ENCODE results near the gene PRDX6. TPM values are rescaled to one million over a fixed set of nuclear protein-coding genes. Genes with fewer than 3 reads are reported as not detected.
"Not testable (repeated sequence)": the region's sequence is repeated elsewhere in the genome, so short reads cannot be mapped to it uniquely, and the experiment has no call there.

The PRDX6 gene
- total RNA-seq, 4 donors from 2014 or later, result 150 to 540 (median 469) TPM

GRCh38 chr1:173469656-173470055 is 7.5 kb upstream of the PRDX6 start:
- Histone ChIP-seq H3K27ac (no peak overlapping the region), H3K27me3 (no peaks in the 10 kb centered on the region), H3K9me3 (peaks cover 7 to 15% of the 10 kb centered on the region in 2 donors), H3K36me3 (no peaks in the 10 kb centered on the region), H3K4me3 (no peak overlapping the region), H3K4me1 (peaks cover 7 to 18% (median 15%) of the 10 kb centered on the region in 4 donors)
- in situ Hi-C loops (cut with MboI; ENCODE audit: low pct_ligation_motif_present in 1 of 4, low pct_unique_long_range_greater_than_20kb in 1 of 4, low sequenced_read_pairs in 3 of 4) (no loop called here), intact Hi-C loops (cut with DNase I; ENCODE audit: low total_unique reads) (no loop called here)
- WGBS, 2 donors (ENCODE audit: low coverage in 1 of 2), result 78 to 86% methylated on average over 2 to 3 of the region's 3 CpGs
- DNase-seq, result peak; percentile 29
- TF ChIP-seq CTCF (IDR thresholded peaks at IDR 0.05) (no peak), POLR2AphosphoS5 (IDR thresholded peaks at IDR 0.05) (no peak), EP300 (IDR thresholded peaks at IDR 0.05; ENCODE audit: low read depth) (no peak), POLR2A (IDR thresholded peaks at IDR 0.05) (no peak)

DNA sequence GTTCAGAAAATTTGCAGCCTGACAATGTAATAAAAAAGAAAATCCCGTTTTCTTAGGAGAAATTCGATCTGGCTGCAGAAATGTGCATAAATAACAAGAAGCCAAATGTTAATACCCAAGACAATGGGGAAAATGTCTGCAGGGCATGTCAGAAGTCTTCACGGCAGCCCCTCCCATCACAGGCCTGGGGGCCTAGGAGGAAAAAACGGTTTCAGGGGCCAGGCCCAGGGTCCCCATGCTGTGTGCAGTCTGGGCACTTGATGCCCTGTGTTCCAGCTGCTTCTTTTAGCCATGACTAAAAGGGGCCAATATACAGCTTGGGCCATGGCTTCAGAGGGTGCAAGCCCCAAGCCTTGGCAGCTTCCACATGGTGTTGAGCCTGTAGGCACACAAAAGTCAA is 6.5 kb upstream of the PRDX6 start:
- H3K4me1 ChIP-seq, result peaks cover 11 to 27% (median 24%) of the 10 kb centered on the region in 4 donors
- intact Hi-C loops (cut with DNase I; ENCODE audit: low total_unique reads), result no loop called here
- no peaks in the 10 kb centered on the region for H3K27me3 ChIP-seq
- H3K9me3 ChIP-seq, result peaks cover 7 to 13% of the 10 kb centered on the region in 2 donors
- H3K27ac ChIP-seq, result no peak overlapping the region
- WGBS, 2 donors (ENCODE audit: low coverage in 1 of 2), result 89 to 96% methylated on average over 4 of the region's 4 CpGs
- H3K36me3 ChIP-seq, result no peaks in the 10 kb centered on the region
- no peak for DNase-seq
- TF ChIP-seq POLR2A (IDR thresholded peaks at IDR 0.05) (no peak), CTCF (IDR thresholded peaks at IDR 0.05) (no peak), POLR2AphosphoS5 (IDR thresholded peaks at IDR 0.05) (no peak), EP300 (IDR thresholded peaks at IDR 0.05; ENCODE audit: low read depth) (no peak)
- H3K4me3 ChIP-seq, result no peak overlapping the region
- in situ Hi-C loops (cut with MboI; ENCODE audit: low pct_ligation_motif_present in 1 of 4, low pct_unique_long_range_greater_than_20kb in 1 of 4, low sequenced_read_pairs in 3 of 4), result no loop called here

GRCh38 chr1:173473599-173474011 is 3.5 kb upstream of the PRDX6 start:
- 65 to 69% methylated on average over 2 of the region's 2 CpGs for WGBS, 2 donors (ENCODE audit: low coverage in 1 of 2)
- in situ Hi-C loops (cut with MboI; ENCODE audit: low pct_ligation_motif_present in 1 of 4, low pct_unique_long_range_greater_than_20kb in 1 of 4, low sequenced_read_pairs in 3 of 4), result no loop called here
- Histone ChIP-seq H3K27ac (peak overlapping the region in 3 of 4 donors; percentile 98 to 99 (median 98)), H3K36me3 (no peaks in the 10 kb centered on the region), H3K4me3 (no peak overlapping the region), H3K9me3 (peaks cover 7% of the 10 kb centered on the region in 2 donors), H3K4me1 (peaks cover 18 to 44% (median 39%) of the 10 kb centered on the region in 4 donors), H3K27me3 (no peaks in the 10 kb centered on the region)
- intact Hi-C loops (cut with DNase I; ENCODE audit: low total_unique reads), result no loop called here
- TF ChIP-seq EP300 (IDR thresholded peaks at IDR 0.05; ENCODE audit: low read depth) (no peak), CTCF (IDR thresholded peaks at IDR 0.05) (no peak), POLR2A (IDR thresholded peaks at IDR 0.05) (no peak), POLR2AphosphoS5 (IDR thresholded peaks at IDR 0.05) (no peak)
- no peak for DNase-seq

GRCh38 chr1:173474097-173474779 is 2.9 kb upstream of the PRDX6 start:
- WGBS, 2 donors (ENCODE audit: low coverage in 1 of 2), result 61 to 67% methylated on average over 1 to 5 of the region's 5 CpGs
- in situ Hi-C loops (cut with MboI; ENCODE audit: low pct_ligation_motif_present in 1 of 4, low pct_unique_long_range_greater_than_20kb in 1 of 4, low sequenced_read_pairs in 3 of 4), result no loop called here
- no peak for TF ChIP-seq POLR2AphosphoS5 (IDR thresholded peaks at IDR 0.05)
- no peak for TF ChIP-seq CTCF (IDR thresholded peaks at IDR 0.05)
- no peak for TF ChIP-seq EP300 (IDR thresholded peaks at IDR 0.05; ENCODE audit: low read depth)
- no peak for TF ChIP-seq POLR2A (IDR thresholded peaks at IDR 0.05)

DNA sequence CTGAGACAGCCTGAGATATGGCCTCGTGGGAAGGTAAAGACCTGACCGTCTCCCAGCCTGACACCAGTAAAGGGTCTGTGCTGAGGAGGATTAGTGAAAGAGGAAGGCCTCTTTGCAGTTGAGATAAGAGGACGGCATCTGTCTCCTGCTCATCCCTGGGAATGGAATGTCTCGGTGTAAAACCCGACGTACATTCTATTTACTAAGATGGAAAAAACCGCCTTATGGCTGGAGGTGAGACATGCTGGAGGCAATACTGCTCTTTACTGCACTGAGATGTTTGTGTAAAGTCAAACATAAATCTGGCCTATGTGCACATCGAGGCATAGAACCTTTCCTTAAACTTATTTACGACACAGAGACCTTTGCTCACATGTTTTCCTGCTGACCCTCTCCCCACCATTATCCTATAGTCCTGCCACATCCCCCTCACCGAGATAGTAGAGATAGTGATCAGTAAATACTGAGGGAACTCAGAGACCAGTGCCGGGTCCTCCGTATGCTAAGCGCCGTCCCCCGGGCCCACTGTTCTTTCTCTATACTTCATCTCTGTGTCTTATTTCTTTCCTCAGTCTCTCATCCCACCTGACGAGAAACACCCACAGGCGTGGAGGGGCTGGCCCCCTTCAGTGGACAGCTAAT is 2.2 kb upstream of the PRDX6 start:
- peak; percentile 35 for DNase-seq
- H3K27me3 ChIP-seq; in situ Hi-C loops (cut with MboI; ENCODE audit: low pct_ligation_motif_present in 1 of 4, low pct_unique_long_range_greater_than_20kb in 1 of 4, low sequenced_read_pairs in 3 of 4); H3K36me3 ChIP-seq; intact Hi-C loops (cut with DNase I; ENCODE audit: low total_unique reads); H3K9me3 ChIP-seq: not testable (repeated sequence)
- Histone ChIP-seq H3K27ac (peak overlapping the region; percentile 98 to 99 (median 98)), H3K4me3 (peak overlapping the region in 1 of 4 donors; percentile 81), H3K4me1 (peaks cover 25 to 56% (median 52%) of the 10 kb centered on the region in 4 donors)
- WGBS, 2 donors (ENCODE audit: low coverage in 1 of 2), result 55 to 71% methylated on average over 7 to 17 of the region's 17 CpGs

More at GRCh38 chr1:173474097-173474779, 2.9 kb upstream of the PRDX6 start:
- Histone ChIP-seq H3K27me3 (no peaks in the 10 kb centered on the region), H3K4me1 (peaks cover 24 to 50% (median 45%) of the 10 kb centered on the region in 4 donors), H3K9me3 (peaks cover 7% of the 10 kb centered on the region in 2 donors), H3K27ac (peak overlapping the region; percentile 98 to 99 (median 98)), H3K4me3 (peak overlapping the region in 1 of 4 donors; percentile 81), H3K36me3 (no peaks in the 10 kb centered on the region)
- DNase-seq, result peak; percentile 13
- intact Hi-C loops (cut with DNase I; ENCODE audit: low total_unique reads), result no loop called here

All from transverse colon (tissue), 4 donors.